OCI-LY7 (cell line): Measurements from ENCODE around the gene DIO1. TPM values are rescaled to one million over a fixed set of nuclear protein-coding genes. Genes with fewer than 3 reads are reported as not detected.

Experiments
- BruUV-seq: library from RNA; stranded (reverse); fragments of 400-500 nt; replicated peaks from 2 replicates; lab custom pipeline; 2021; lab: Mats Ljungman, UMichigan
- CTCF ChIA-PET: fragments of 300-600 bp; sonication (Branson Sonifier 250); formaldehyde crosslinking; loops from one replicate; lab custom pipeline; 2022; ENCODE audit warnings: antibody characterized with exemption; ENCODE audit not compliant: unreplicated experiment; lab: Charles Lee
- POLR2A ChIA-PET: fragments of 300-600 bp; sonication (Branson Sonifier 250); formaldehyde crosslinking; loops from one replicate; lab custom pipeline; 2022; ENCODE audit warnings: antibody characterized with exemption; lab: Charles Lee
- DNase-seq: peaks from one replicate; pipeline ENCODE4 v3.0.0-alpha.2; 2015; ENCODE audit warnings: low spot score
- H2AFZ ChIP-seq: fragments of 200-600 bp; sonication (generic), shearing (Covaris generic); 2 replicates; pipeline ENCODE4 v1.6.1; 2014; ENCODE audit warnings: mild to moderate bottlenecking, antibody characterized with exemption, low read length, moderate library complexity
- H3K27ac ChIP-seq: fragments of 200-600 bp; sonication (generic); 2 replicates; pipeline ENCODE4 v1.5.1; 2014; ENCODE audit warnings: mixed run types, low read depth, mild to moderate bottlenecking, moderate library complexity, low read length, inconsistent platforms; ENCODE audit not compliant: poor library complexity, severe bottlenecking
- H3K36me3 ChIP-seq: fragments of 200-600 bp; sonication (generic); 2 replicates; pipeline ENCODE4 v1.6.1; 2014; ENCODE audit warnings: mild to moderate bottlenecking, antibody characterized with exemption, low read length, moderate library complexity, mixed read lengths; ENCODE audit not compliant: insufficient read depth
- H3K4me1 ChIP-seq: fragments of 200-600 bp; sonication (generic); 2 replicates; pipeline ENCODE4 v1.5.1; 2014; ENCODE audit warnings: mild to moderate bottlenecking, low read length; ENCODE audit not compliant: insufficient read depth, poor library complexity, severe bottlenecking
- H3K4me2 ChIP-seq: fragments of 200-600 bp; sonication (generic); 2 replicates; pipeline ENCODE4 v1.6.1; 2014; ENCODE audit warnings: mild to moderate bottlenecking, low read length
- H3K4me3 ChIP-seq: fragments of 200-600 bp; sonication (generic); 2 replicates; pipeline ENCODE4 v1.5.1; 2014; ENCODE audit warnings: mild to moderate bottlenecking, low read depth, low read length; ENCODE audit not compliant: poor library complexity, severe bottlenecking
- H3K79me2 ChIP-seq: fragments of 200-600 bp; sonication (generic); 2 replicates; pipeline ENCODE4 v1.6.1; 2016; ENCODE audit warnings: low read depth, mild to moderate bottlenecking, low read length, moderate library complexity, mixed read lengths; ENCODE audit not compliant: insufficient read depth
- H3K9me2 ChIP-seq: fragments of 200-600 bp; sonication (generic); 2 replicates; pipeline ENCODE4 v1.6.1; 2016; ENCODE audit warnings: mild to moderate bottlenecking, low read length, mixed read lengths; ENCODE audit not compliant: insufficient read depth
- H3K9me3 ChIP-seq: fragments of 200-600 bp; sonication (generic); 2 replicates; pipeline ENCODE4 v1.6.1; 2014; ENCODE audit warnings: mild to moderate bottlenecking, mixed run types, low read length, mixed read lengths
- H4K20me1 ChIP-seq: fragments of 200-600 bp; sonication (generic); 2 replicates; pipeline ENCODE4 v1.6.1; 2014; ENCODE audit warnings: mild to moderate bottlenecking, antibody characterized with exemption, low read length, moderate library complexity, mixed read lengths; ENCODE audit not compliant: insufficient read depth
- EZH2phosphoT487 ChIP-seq: fragments of 200-600 bp; sonication (generic); IDR thresholded peaks from 2 replicates; pipeline ENCODE4 v1.6.1; 2018; ENCODE audit warnings: low read depth, borderline replicate concordance, mild to moderate bottlenecking, mixed run types, antibody characterized with exemption, low read length, moderate library complexity, mixed read lengths
- intact Hi-C: fragments of 100-400 bp; cut with micrococcal nuclease; formaldehyde crosslinking; loops from one replicate; pipeline ENCODE4 v1.10.0; 2022; ENCODE audit not compliant: unreplicated experiment
- total RNA-seq, 2 experiments: library from RNA; depleted of rRNA in 1 of 2; stranded (reverse); fragments of >200 nt in 1 of 2; shearing (Covaris generic) in 1 of 2; gene quantifications; 2 replicates each; pipeline ENCODE4 v1.2.3, GENCODE V29; 2014 to 2022
- TF ChIP-seq, protein P1 (sequence below): fragments of 200-600 bp; sonication (generic); conservative IDR thresholded peaks from 2 replicates; pipeline ENCODE4 v1.5.1; 2014; ENCODE audit warnings: mild to moderate bottlenecking, antibody characterized with exemption, low read length, moderate library complexity, mixed read lengths

Gene DIO1
- total RNA-seq, 2 experiments from 2014 or later, result not detected

DNA sequence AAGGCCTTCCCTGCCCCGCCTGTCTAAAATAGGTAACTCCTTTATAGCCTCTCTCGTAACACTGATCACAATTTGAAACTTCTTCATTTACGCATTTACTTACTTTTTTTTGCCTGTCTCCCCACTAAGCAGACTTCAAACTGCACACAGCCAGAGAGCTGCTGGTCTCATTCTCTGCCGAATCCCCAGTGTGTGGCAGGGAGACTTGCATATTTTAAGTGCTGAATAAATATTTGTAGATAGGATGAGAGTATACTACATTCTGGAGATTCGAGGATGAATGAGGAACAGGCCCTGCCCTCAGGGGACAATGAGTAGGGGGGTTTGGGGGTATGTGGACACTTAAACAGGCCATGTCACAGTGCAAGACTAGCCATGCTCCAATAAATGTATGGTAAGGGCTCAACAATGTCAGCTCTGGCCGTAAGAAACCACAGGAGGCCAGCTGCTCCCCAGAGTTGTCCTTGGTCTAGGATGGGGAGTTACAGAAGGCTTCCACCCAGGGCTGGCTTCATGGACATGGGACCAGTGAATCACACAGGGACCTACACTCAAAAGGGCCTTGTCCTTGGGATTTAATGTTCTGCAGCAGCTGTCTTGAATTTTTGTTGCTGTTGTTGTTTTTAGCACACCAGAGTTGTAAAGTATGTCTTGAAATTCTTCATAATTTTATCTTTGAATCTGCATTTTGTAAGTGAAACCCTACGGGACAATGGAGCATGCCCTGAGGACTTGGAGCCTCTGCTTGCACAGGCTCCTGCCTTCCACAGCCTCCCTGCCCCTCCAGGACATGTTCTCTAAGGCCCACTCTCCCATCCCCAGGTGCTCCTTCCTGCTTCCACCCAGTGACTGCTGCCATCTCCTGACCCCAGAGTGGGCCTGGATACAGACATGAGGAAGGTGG, 8.5 kb downstream of the DIO1 start:
- no peak for TF ChIP-seq EZH2phosphoT487
- TF ChIP-seq, protein P1, sequence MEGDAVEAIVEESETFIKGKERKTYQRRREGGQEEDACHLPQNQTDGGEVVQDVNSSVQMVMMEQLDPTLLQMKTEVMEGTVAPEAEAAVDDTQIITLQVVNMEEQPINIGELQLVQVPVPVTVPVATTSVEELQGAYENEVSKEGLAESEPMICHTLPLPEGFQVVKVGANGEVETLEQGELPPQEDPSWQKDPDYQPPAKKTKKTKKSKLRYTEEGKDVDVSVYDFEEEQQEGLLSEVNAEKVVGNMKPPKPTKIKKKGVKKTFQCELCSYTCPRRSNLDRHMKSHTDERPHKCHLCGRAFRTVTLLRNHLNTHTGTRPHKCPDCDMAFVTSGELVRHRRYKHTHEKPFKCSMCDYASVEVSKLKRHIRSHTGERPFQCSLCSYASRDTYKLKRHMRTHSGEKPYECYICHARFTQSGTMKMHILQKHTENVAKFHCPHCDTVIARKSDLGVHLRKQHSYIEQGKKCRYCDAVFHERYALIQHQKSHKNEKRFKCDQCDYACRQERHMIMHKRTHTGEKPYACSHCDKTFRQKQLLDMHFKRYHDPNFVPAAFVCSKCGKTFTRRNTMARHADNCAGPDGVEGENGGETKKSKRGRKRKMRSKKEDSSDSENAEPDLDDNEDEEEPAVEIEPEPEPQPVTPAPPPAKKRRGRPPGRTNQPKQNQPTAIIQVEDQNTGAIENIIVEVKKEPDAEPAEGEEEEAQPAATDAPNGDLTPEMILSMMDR, result no peak
- H3K79me2 ChIP-seq, result no peaks in the 10 kb centered on the region
- no peak overlapping the region for H2AFZ ChIP-seq
- no peaks in the 10 kb centered on the region for H3K36me3 ChIP-seq
- H3K4me2 ChIP-seq, result no peak overlapping the region
- H3K4me3 ChIP-seq, result no peak overlapping the region
- H3K27ac ChIP-seq, result no peak overlapping the region
- H3K4me1 ChIP-seq, result no peaks in the 10 kb centered on the region
- DNase-seq, result no peak
- H3K9me2 ChIP-seq, result no peaks in the 10 kb centered on the region
- H3K9me3 ChIP-seq, result no peaks in the 10 kb centered on the region
- intact Hi-C loops, result no loop called here
- BruUV-seq, result no TSS peak
- POLR2A ChIA-PET, result no interaction called here
- no peaks in the 10 kb centered on the region for H4K20me1 ChIP-seq
- CTCF ChIA-PET, result no interaction called here

DNA sequence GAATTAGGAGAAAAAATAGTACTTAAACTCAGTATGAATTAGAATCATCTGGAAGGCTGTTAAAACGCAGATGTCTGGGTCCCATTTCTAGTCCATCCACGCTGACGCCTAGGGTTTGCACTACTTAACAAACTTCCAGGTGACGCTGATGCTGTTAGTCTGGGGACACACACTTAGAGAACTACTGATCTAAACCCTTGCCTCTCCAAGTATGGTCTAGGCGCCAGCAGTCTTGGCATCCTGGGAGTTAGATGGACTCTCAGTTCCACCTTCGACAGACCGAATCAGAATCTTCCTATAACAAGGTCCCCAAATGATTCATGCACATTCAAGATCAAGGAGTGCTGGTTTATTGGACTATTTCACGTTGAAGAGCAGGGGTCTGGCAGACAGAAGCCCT, 11.5 kb downstream of the DIO1 start:
- H3K36me3 ChIP-seq, result no peaks in the 10 kb centered on the region
- TF ChIP-seq, protein P1, result no peak
- no peak for TF ChIP-seq EZH2phosphoT487
- no peaks in the 10 kb centered on the region for H3K9me3 ChIP-seq
- POLR2A ChIA-PET, result no interaction called here
- no peak overlapping the region for H3K4me2 ChIP-seq
- H3K27ac ChIP-seq, result no peak overlapping the region
- H3K79me2 ChIP-seq, result no peaks in the 10 kb centered on the region
- H3K9me2 ChIP-seq, result no peaks in the 10 kb centered on the region
- no peak overlapping the region for H3K4me3 ChIP-seq
- no peak overlapping the region for H2AFZ ChIP-seq
- H4K20me1 ChIP-seq, result no peaks in the 10 kb centered on the region
- no peaks in the 10 kb centered on the region for H3K4me1 ChIP-seq
- intact Hi-C loops, result no loop called here
- no peak for DNase-seq
- CTCF ChIA-PET, result no interaction called here
- no TSS peak for BruUV-seq

DNA sequence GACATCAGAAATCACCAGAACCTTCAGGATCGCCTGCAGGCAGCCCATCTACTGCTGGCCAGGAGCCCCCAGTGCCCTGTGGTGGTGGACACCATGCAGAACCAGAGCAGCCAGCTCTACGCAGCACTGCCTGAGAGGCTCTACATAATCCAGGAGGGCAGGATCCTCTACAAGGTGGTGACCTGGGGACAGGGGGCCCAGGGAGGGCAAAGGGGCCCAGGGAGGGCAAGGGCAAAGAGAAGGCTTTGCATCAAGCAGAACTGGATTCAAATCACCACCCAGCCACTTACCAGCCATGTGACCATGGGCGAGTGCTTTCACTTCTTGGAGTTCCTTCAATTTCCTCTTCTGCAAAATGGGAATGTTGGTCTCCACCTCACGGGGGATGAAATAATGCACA, 12.1 kb downstream of the DIO1 start:
- no peaks in the 10 kb centered on the region for H3K9me2 ChIP-seq
- H3K4me2 ChIP-seq, result no peak overlapping the region
- ChIA-PET POLR2A (no interaction called here), CTCF (no interaction called here)
- H3K4me1 ChIP-seq, result no peaks in the 10 kb centered on the region
- H3K9me3 ChIP-seq, result no peaks in the 10 kb centered on the region
- H2AFZ ChIP-seq, result no peak overlapping the region
- no peak for DNase-seq
- intact Hi-C loops, result no loop called here
- BruUV-seq, result no TSS peak
- TF ChIP-seq EZH2phosphoT487, result no peak
- TF ChIP-seq, protein P1, result no peak
- H3K79me2 ChIP-seq, result no peaks in the 10 kb centered on the region
- no peak overlapping the region for H3K4me3 ChIP-seq
- no peak overlapping the region for H3K27ac ChIP-seq
- no peaks in the 10 kb centered on the region for H3K36me3 ChIP-seq
- H4K20me1 ChIP-seq, result no peaks in the 10 kb centered on the region
